GM18520 (cell line): ENCODE measurements around the gene ERBB4.
A peak's percentile ranks its signal among the peaks of the same experiment; 100 is the strongest.

ENCODE experiments used
- ATAC-seq: cut with Tn5 transposase; IDR thresholded peaks from one replicate; pipeline ENCODE4 v1.9.1; 2021; ENCODE audit not compliant: unreplicated experiment

The ERBB4 gene

GRCh38 chr2:211503856-211504255 lies 1034.7 kb downstream of the ERBB4 start:
- no peak for ATAC-seq

GRCh38 chr2:211503198-211503597 lies 1035.4 kb downstream of the ERBB4 start:
- no peak for ATAC-seq

GRCh38 chr2:211498551-211499205 lies 1039.9 kb downstream of the ERBB4 start:
- ATAC-seq, result no peak

GRCh38 chr2:211495339-211495738 lies 1043.3 kb downstream of the ERBB4 start:
- ATAC-seq, result no peak

GRCh38 chr2:211494536-211494935 lies 1044.1 kb downstream of the ERBB4 start:
- no peak for ATAC-seq

- ATAC-seq, result no peak
These were observed 1044.5 kb downstream of the ERBB4 start for GRCh38 chr2:211494085-211494484.

- ATAC-seq, result no peak
These were observed 1050.9 kb downstream of the ERBB4 start for GRCh38 chr2:211487733-211488132.

GRCh38 chr2:211479536-211480150 lies 1059.0 kb downstream of the ERBB4 start:
- no peak for ATAC-seq

GRCh38 chr2:211477537-211478275 lies 1060.9 kb downstream of the ERBB4 start:
- no peak for ATAC-seq

GRCh38 chr2:211473116-211473515 lies 1065.5 kb downstream of the ERBB4 start:
- no peak for ATAC-seq

- no peak for ATAC-seq
These were observed 1068.9 kb downstream of the ERBB4 start for GRCh38 chr2:211469664-211470059.

GRCh38 chr2:211468877-211469663 lies 1069.5 kb downstream of the ERBB4 start:
- no peak for ATAC-seq

GRCh38 chr2:211468217-211468616 lies 1070.4 kb downstream of the ERBB4 start:
- ATAC-seq, result no peak

GRCh38 chr2:211463397-211463796 lies 1075.2 kb downstream of the ERBB4 start:
- no peak for ATAC-seq

GRCh38 chr2:211458974-211459373 lies 1079.6 kb downstream of the ERBB4 start:
- ATAC-seq, result no peak

GRCh38 chr2:211457325-211457724 lies 1081.3 kb downstream of the ERBB4 start:
- ATAC-seq, result no peak

GRCh38 chr2:211455216-211455841 lies 1083.3 kb downstream of the ERBB4 start:
- ATAC-seq, result peak; percentile 46

GRCh38 chr2:211454679-211455078 lies 1083.9 kb downstream of the ERBB4 start:
- ATAC-seq, result no peak

GRCh38 chr2:211453311-211453887 lies 1085.2 kb downstream of the ERBB4 start:
- no peak for ATAC-seq

GRCh38 chr2:211451642-211452041 lies 1087.0 kb downstream of the ERBB4 start:
- ATAC-seq, result no peak

GRCh38 chr2:211449819-211450218 lies 1088.8 kb downstream of the ERBB4 start:
- ATAC-seq, result no peak
